ENCODE results near the gene DGAT2L6.

The DGAT2L6 gene

GRCh38 chrX:70166601-70167590, 10.4 kb upstream of the DGAT2L6 start:
- Mint-ChIP-seq H3K27me3 (ENCODE audit: low read depth) (no peaks in the 10 kb centered on the region), H3K4me1 (peaks cover 14% of the 10 kb centered on the region), H3K4me3 (no peak overlapping the region), H3K9me3 (peaks cover 5% of the 10 kb centered on the region), H3K36me3 (ENCODE audit: low read depth) (peaks cover 16% of the 10 kb centered on the region), H3K27ac (peak overlapping the region in 2 of 3 experiments; percentile 67 to 91)
- TF ChIP-seq, protein P1, sequence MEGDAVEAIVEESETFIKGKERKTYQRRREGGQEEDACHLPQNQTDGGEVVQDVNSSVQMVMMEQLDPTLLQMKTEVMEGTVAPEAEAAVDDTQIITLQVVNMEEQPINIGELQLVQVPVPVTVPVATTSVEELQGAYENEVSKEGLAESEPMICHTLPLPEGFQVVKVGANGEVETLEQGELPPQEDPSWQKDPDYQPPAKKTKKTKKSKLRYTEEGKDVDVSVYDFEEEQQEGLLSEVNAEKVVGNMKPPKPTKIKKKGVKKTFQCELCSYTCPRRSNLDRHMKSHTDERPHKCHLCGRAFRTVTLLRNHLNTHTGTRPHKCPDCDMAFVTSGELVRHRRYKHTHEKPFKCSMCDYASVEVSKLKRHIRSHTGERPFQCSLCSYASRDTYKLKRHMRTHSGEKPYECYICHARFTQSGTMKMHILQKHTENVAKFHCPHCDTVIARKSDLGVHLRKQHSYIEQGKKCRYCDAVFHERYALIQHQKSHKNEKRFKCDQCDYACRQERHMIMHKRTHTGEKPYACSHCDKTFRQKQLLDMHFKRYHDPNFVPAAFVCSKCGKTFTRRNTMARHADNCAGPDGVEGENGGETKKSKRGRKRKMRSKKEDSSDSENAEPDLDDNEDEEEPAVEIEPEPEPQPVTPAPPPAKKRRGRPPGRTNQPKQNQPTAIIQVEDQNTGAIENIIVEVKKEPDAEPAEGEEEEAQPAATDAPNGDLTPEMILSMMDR (IDR thresholded peaks at IDR 0.05; ENCODE audit: unreplicated experiment in 3 of 3), result no peak

- H3K4me3 Mint-ChIP-seq, result peak overlapping the region; percentile 73 to 82 (median 75)
- H3K27me3 Mint-ChIP-seq (ENCODE audit: low read depth), result no peaks in the 10 kb centered on the region
- H3K36me3 Mint-ChIP-seq (ENCODE audit: low read depth), result peaks cover 16% of the 10 kb centered on the region
- TF ChIP-seq, protein P1 (IDR thresholded peaks at IDR 0.05; ENCODE audit: unreplicated experiment in 3 of 3), result no peak
- peaks cover 17% of the 10 kb centered on the region for H3K4me1 Mint-ChIP-seq
- peak overlapping the region; percentile 76 to 91 (median 84) for H3K27ac Mint-ChIP-seq
- H3K9me3 Mint-ChIP-seq, result peaks cover 9% of the 10 kb centered on the region
Measured at GRCh38 chrX:70168238-70169188, 8.8 kb upstream of the DGAT2L6 start.

- TF ChIP-seq, protein P1 (IDR thresholded peaks at IDR 0.05; ENCODE audit: unreplicated experiment in 3 of 3), result no peak
- H3K36me3 Mint-ChIP-seq (ENCODE audit: low read depth), result peaks cover 13% of the 10 kb centered on the region
- H3K9me3 Mint-ChIP-seq, result peaks cover 10% of the 10 kb centered on the region
- no peak overlapping the region for H3K4me3 Mint-ChIP-seq
- H3K27me3 Mint-ChIP-seq (ENCODE audit: low read depth), result no peaks in the 10 kb centered on the region
- peak overlapping the region in 1 of 3 experiments; percentile 91 for H3K27ac Mint-ChIP-seq
- H3K4me1 Mint-ChIP-seq, result peaks cover 17% of the 10 kb centered on the region
Measured at GRCh38 chrX:70169281-70169680, 8.0 kb upstream of the DGAT2L6 start.

GRCh38 chrX:70171624-70172023, 5.7 kb upstream of the DGAT2L6 start:
- H3K27ac Mint-ChIP-seq, result no peak overlapping the region
- peaks cover 8% of the 10 kb centered on the region for H3K9me3 Mint-ChIP-seq
- H3K36me3 Mint-ChIP-seq (ENCODE audit: low read depth), result no peaks in the 10 kb centered on the region
- TF ChIP-seq, protein P1 (IDR thresholded peaks at IDR 0.05; ENCODE audit: unreplicated experiment in 3 of 3), result no peak
- H3K4me1 Mint-ChIP-seq, result peaks cover 24% of the 10 kb centered on the region
- no peaks in the 10 kb centered on the region for H3K27me3 Mint-ChIP-seq (ENCODE audit: low read depth)
- no peak overlapping the region for H3K4me3 Mint-ChIP-seq

GRCh38 chrX:70172221-70172620, 5.1 kb upstream of the DGAT2L6 start:
- TF ChIP-seq, protein P1 (IDR thresholded peaks at IDR 0.05; ENCODE audit: unreplicated experiment in 3 of 3), result no peak
- H3K4me3 Mint-ChIP-seq, result no peak overlapping the region
- no peaks in the 10 kb centered on the region for H3K36me3 Mint-ChIP-seq (ENCODE audit: low read depth)
- H3K27ac Mint-ChIP-seq, result no peak overlapping the region
- peaks cover 8% of the 10 kb centered on the region for H3K9me3 Mint-ChIP-seq
- peaks cover 24% of the 10 kb centered on the region for H3K4me1 Mint-ChIP-seq
- no peaks in the 10 kb centered on the region for H3K27me3 Mint-ChIP-seq (ENCODE audit: low read depth)
